HepG2 (cell line): ENCODE results near the gene PPIB. TPM values are rescaled to one million over a fixed set of nuclear protein-coding genes. Genes with fewer than 3 reads are reported as not detected.

ENCODE experiments used
- FOXA1 ChIP-seq, 2 experiments: fragments of 450-650 bp in 1 of 2; sonication (generic) in 1 of 2; formaldehyde crosslinking in 1 of 2; IDR thresholded peaks; 2 replicates each; pipeline versions ENCODE4 v1.4.0 to v1.6.1; 2016 to 2020; ENCODE audit warnings: missing genetic modification reagents in 1 of 2
- GFI1 ChIP-seq: sonication (generic); formaldehyde crosslinking; IDR thresholded peaks from 2 replicates; pipeline ENCODE4 v1.5.0; 2020; ENCODE audit warnings: missing genetic modification reagents, mild to moderate bottlenecking, borderline replicate concordance
- HCFC1 ChIP-seq: fragments of 150-350 bp; IDR thresholded peaks from 2 replicates; pipeline ENCODE4 v1.6.1; 2014; ENCODE audit warnings: low read depth, low read length
- MIER2 ChIP-seq: IDR thresholded peaks from 2 replicates; pipeline ENCODE4 v1.6.1; 2016; ENCODE audit warnings: missing biosample characterization, missing genetic modification reagents
- SATB2 ChIP-seq: sonication (generic); formaldehyde crosslinking; IDR thresholded peaks from 2 replicates; pipeline ENCODE4 v1.5.0; 2020; ENCODE audit warnings: missing genetic modification reagents
- SNRNP70 ChIP-seq: fragments of 200-400 bp; formaldehyde crosslinking; IDR thresholded peaks from 2 replicates; pipeline ENCODE4 v1.6.1; 2017; ENCODE audit warnings: mild to moderate bottlenecking, low read depth, low read length, moderate library complexity
- SP1 ChIP-seq, 2 experiments: fragments of 450-650 bp in 1 of 2; sonication (generic) in 1 of 2; formaldehyde crosslinking in 1 of 2; IDR thresholded peaks; 2 replicates each; pipeline versions ENCODE4 v1.4.0 to v1.6.1; 2016 to 2020; ENCODE audit warnings: missing genetic modification reagents in 1 of 2
- WIZ ChIP-seq: sonication (generic); formaldehyde crosslinking; IDR thresholded peaks from 2 replicates; pipeline ENCODE4 v1.5.1; 2020; ENCODE audit warnings: mild to moderate bottlenecking, missing genetic modification reagents
- ZNF224 ChIP-seq: sonication (generic); formaldehyde crosslinking; IDR thresholded peaks from 2 replicates; pipeline ENCODE4 v1.5.0; 2020; ENCODE audit warnings: mild to moderate bottlenecking, missing genetic modification reagents
- ZNF672 ChIP-seq: sonication (generic); formaldehyde crosslinking; IDR thresholded peaks from 2 replicates; pipeline ENCODE4 v1.8.1; 2022; ENCODE audit warnings: missing genetic modification reagents
- ZNF775 ChIP-seq: sonication (generic); formaldehyde crosslinking; IDR thresholded peaks from 2 replicates; pipeline ENCODE4 v1.4.0; 2020; ENCODE audit warnings: missing genetic modification reagents, mild to moderate bottlenecking, moderate library complexity, borderline replicate concordance
- polyA plus RNA-seq, 8 experiments: library from polyadenylated mRNA; depleted of rRNA in 3 of 8; stranded (reverse) in 7 of 8; unstranded in 1 of 8; fragments of >200 nt; fragmentation: Illumina TruSeq in 4 of 8; extraction: Trizol in 4 of 8; gene quantifications; 2 replicates each; pipeline versions ENCODE4 v1.2.1 to v1.2.3, GENCODE V29; 2011 to 2016; ENCODE audit warnings: low read depth in 4 of 8, missing spikeins in 1 of 8, mixed read lengths in 1 of 8; ENCODE audit not compliant: insufficient read depth in 1 of 8
- total RNA-seq, 5 experiments: library from RNA; depleted of rRNA; stranded (reverse); fragments of >200 nt; fragmentation: Illumina TruSeq; extraction: Trizol; gene quantifications; 2 replicates each; pipeline ENCODE4 v1.2.3, GENCODE V29; 2016; ENCODE audit warnings: low read depth in 1 of 5
- TF ChIP-seq, protein P1 (sequence below): sonication (generic); formaldehyde crosslinking; IDR thresholded peaks from 2 replicates; pipeline ENCODE4 v1.5.0; 2020; ENCODE audit warnings: mild to moderate bottlenecking, missing genetic modification reagents
- TF ChIP-seq, protein P2 (sequence below): sonication (generic); formaldehyde crosslinking; IDR thresholded peaks from 2 replicates; pipeline ENCODE4 v1.4.0; 2020; ENCODE audit warnings: mild to moderate bottlenecking, missing genetic modification reagents
- TF ChIP-seq, protein P3 (sequence below): fragments of 450-650 bp; IDR thresholded peaks from 2 replicates; pipeline ENCODE4 v1.6.1; 2016
- TF ChIP-seq, protein P4 (sequence below): sonication (generic); formaldehyde crosslinking; IDR thresholded peaks from 2 replicates; pipeline ENCODE4 v1.5.0; 2020; ENCODE audit warnings: missing genetic modification reagents, mild to moderate bottlenecking, borderline replicate concordance

PPIB gene
- total and polyA plus RNA-seq, 2 of the 13 experiments (the other 11 are each of a cell fraction or from before 2014, with no cell fraction given) = 780 to 882 TPM

DNA sequence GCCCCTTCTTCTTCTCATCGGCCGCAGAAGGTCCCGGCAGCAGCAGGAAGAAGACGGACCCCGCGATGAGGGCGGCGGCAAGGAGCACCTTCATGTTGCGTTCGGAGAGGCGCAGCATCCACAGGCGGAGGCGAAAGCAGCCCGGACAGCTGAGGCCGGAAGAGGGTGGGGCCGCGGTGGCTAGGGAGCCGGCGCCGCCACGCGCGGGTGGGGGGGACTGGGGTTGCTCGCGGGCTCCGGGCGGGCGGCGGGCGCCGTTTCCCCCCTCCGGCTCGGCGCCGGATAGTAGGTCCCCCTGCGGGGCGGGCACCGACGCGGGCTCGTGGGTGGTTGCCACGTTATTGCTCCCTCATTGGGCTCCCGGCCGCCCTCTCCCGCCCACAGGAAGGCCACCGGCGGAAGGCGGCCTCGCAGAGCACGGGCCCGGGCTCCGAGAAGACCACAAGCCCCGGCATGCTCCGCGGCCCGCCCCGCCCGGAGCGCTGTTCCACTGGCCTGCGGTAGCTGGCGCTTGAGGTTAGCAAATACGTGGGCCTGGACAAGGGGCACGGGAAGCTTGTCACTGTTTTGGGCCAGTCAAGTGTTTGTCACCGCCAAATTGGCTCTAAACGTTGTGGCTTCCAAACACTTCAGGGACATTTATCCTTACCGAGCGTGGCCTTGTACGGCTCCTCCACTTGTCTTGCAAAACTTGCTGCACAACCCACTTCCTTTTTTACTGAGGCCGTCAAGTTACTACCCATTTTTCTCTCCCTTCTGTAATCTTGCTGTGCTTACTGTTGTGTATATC lies at the start of gene PPIB (continued):
- TF ChIP-seq ZNF775 (CRISPR knock-in tag) (no peak), FOXA1 (IDR thresholded peaks at IDR 0.05) (no peak), FOXA1 (CRISPR knock-in tag; IDR thresholded peaks at IDR 0.05) (peak; percentile 3; the same call in 1 of the 2 replicates), SNRNP70 (no peak), ZNF672 (CRISPR knock-in tag) (no peak), SATB2 (CRISPR knock-in tag) (no peak), WIZ (CRISPR knock-in tag) (no peak), ZNF224 (CRISPR knock-in tag) (no peak), GFI1 (peak; percentile 80; the same call in 1 of the 2 replicates), HCFC1 (peak; percentile 81), SP1 (IDR thresholded peaks at IDR 0.05) (no peak), SP1 (CRISPR knock-in tag; IDR thresholded peaks at IDR 0.05) (peak; percentile 70), MIER2 (CRISPR knock-in tag) (peak; percentile 48; the same call in 1 of the 2 replicates)
- TF ChIP-seq, protein P1, sequence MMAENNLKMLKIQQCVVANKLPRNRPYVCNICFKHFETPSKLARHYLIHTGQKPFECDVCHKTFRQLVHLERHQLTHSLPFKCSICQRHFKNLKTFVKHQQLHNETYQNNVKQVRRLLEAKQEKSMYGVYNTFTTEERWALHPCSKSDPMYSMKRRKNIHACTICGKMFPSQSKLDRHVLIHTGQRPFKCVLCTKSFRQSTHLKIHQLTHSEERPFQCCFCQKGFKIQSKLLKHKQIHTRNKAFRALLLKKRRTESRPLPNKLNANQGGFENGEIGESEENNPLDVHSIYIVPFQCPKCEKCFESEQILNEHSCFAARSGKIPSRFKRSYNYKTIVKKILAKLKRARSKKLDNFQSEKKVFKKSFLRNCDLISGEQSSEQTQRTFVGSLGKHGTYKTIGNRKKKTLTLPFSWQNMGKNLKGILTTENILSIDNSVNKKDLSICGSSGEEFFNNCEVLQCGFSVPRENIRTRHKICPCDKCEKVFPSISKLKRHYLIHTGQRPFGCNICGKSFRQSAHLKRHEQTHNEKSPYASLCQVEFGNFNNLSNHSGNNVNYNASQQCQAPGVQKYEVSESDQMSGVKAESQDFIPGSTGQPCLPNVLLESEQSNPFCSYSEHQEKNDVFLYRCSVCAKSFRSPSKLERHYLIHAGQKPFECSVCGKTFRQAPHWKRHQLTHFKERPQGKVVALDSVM (CRISPR knock-in tag) = peak; percentile 77; the same call in 1 of the 2 replicates
- TF ChIP-seq, protein P2, sequence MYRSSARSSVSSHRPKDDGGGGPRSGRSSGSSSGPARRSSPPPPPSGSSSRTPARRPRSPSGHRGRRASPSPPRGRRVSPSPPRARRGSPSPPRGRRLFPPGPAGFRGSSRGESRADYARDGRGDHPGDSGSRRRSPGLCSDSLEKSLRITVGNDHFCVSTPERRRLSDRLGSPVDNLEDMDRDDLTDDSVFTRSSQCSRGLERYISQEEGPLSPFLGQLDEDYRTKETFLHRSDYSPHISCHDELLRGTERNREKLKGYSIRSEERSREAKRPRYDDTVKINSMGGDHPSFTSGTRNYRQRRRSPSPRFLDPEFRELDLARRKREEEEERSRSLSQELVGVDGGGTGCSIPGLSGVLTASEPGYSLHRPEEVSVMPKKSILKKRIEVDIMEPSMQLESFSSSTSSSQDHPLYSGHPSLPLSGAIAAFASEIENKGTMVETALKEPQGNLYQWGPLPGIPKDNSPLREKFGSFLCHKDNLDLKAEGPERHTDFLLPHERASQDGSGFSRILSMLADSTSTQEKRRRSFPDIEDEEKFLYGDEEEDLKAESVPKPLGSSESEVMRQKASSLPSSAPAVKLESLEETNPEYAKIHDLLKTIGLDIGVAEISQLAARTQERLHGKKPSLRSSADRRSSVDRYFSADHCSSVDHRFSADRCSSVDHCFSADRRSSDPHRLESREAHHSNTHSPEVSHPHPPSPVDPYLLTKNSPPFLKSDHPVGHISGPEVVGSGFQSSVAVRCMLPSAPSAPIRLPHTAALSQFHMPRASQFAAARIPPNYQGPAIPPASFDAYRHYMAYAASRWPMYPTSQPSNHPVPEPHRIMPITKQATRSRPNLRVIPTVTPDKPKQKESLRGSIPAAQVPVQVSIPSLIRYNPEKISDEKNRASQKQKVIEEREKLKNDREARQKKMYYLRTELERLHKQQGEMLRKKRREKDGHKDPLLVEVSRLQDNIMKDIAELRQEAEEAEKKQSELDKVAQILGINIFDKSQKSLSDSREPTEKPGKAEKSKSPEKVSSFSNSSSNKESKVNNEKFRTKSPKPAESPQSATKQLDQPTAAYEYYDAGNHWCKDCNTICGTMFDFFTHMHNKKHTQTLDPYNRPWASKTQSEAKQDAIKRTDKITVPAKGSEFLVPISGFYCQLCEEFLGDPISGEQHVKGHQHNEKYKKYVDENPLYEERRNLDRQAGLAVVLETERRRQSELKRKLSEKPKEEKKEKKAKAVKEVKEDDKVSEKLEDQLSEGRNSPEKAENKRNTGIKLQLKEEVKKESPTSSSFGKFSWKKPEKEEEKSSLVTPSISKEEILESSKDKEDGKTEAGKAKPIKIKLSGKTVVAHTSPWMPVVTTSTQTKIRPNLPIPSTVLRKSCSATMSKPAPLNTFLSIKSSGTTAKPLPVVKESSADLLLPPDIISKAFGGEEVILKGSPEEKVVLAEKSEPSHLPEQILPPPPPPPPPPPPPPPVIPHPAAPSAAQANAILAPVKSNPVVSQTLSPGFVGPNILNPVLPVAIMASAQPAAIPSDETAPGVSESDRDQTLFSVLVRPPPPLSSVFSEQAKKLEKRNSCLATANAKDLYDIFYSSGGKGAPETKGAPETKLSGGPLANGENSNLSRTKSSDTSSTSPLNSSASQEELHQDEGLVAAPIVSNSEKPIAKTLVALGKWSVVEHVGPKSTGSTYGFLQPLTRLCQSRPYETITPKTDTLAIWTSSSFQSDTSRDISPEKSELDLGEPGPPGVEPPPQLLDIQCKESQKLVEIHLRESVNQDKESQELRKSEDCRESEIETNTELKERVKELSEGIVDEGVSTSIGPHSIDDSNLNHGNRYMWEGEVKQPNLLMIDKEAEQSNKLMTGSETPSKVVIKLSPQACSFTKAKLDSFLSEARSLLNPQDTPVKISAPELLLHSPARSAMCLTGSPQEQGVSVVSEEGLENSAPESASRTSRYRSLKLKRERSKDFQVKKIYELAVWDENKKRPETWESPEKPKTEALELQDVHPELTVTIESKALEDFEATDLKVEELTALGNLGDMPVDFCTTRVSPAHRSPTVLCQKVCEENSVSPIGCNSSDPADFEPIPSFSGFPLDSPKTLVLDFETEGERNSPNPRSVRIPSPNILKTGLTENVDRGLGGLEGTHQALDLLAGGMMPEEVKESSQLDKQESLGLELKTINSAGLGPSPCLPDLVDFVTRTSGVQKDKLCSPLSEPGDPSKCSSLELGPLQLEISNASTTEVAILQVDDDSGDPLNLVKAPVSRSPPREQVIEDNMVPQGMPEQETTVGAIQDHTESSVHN (CRISPR knock-in tag) = no peak
- TF ChIP-seq, protein P3, sequence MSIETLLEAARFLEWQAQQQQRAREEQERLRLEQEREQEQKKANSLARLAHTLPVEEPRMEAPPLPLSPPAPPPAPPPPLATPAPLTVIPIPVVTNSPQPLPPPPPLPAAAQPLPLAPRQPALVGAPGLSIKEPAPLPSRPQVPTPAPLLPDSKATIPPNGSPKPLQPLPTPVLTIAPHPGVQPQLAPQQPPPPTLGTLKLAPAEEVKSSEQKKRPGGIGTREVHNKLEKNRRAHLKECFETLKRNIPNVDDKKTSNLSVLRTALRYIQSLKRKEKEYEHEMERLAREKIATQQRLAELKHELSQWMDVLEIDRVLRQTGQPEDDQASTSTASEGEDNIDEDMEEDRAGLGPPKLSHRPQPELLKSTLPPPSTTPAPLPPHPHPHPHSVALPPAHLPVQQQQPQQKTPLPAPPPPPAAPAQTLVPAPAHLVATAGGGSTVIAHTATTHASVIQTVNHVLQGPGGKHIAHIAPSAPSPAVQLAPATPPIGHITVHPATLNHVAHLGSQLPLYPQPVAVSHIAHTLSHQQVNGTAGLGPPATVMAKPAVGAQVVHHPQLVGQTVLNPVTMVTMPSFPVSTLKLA = peak; percentile 71
- TF ChIP-seq, protein P4, sequence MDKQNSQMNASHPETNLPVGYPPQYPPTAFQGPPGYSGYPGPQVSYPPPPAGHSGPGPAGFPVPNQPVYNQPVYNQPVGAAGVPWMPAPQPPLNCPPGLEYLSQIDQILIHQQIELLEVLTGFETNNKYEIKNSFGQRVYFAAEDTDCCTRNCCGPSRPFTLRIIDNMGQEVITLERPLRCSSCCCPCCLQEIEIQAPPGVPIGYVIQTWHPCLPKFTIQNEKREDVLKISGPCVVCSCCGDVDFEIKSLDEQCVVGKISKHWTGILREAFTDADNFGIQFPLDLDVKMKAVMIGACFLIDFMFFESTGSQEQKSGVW (CRISPR knock-in tag) = no peak
